Lower leg skin (tissue), 4 donors: Measurements from ENCODE around the gene LEMD2. TPM values are rescaled to one million over a fixed set of nuclear protein-coding genes. Genes with fewer than 3 reads are reported as not detected.

Experiments used
- DNase-seq, 2 donors: peaks; one replicate each; pipeline ENCODE4 v3.0.0-alpha.2; 2019; ENCODE audit warnings: low spot score in 2 of 2
- H3K4me3 ChIP-seq: fragments of 200-600 bp; sonication (generic); 2 replicates; pipeline ENCODE4 v1.5.1; 2017; ENCODE audit warnings: mild to moderate bottlenecking, low read depth; ENCODE audit not compliant: poor library complexity, severe bottlenecking
- POLR2A ChIP-seq, 2 donors: fragments of 450-650 bp; IDR thresholded peaks; one replicate each; pipeline ENCODE4 v1.6.1; 2016 to 2017; ENCODE audit warnings: antibody characterized with exemption in 2 of 2, mild to moderate bottlenecking in 1 of 2, moderate library complexity in 1 of 2
- WGBS, 2 donors: methylation state at CpG; one replicate each; pipeline ENCODE4 v1.1.5; 2018; 5-methylcytosine and 5-hydroxymethylcytosine counted together
- intact Hi-C: fragments of 100-400 bp; cut with DNase I; formaldehyde crosslinking; loops from one replicate; pipeline ENCODE4 v1.15.0; 2023; ENCODE audit warnings: low total_unique reads
- total RNA-seq, 4 donors: library from RNA; depleted of rRNA; stranded (reverse); fragments of >200 nt; gene quantifications; one replicate each; pipeline ENCODE4 v1.1.0, GENCODE V29; 2016
- TF ChIP-seq, protein P1 (sequence below), 3 donors: fragments of 450-650 bp; IDR thresholded peaks; one replicate each; pipeline ENCODE4 v1.5.1; 2016; ENCODE audit warnings: antibody characterized with exemption in 3 of 3, mild to moderate bottlenecking in 3 of 3, moderate library complexity in 2 of 3

LEMD2 gene
- total RNA-seq, 4 donors from 2014 or later = 57.5 to 93.6 (median 68.1) TPM

DNA sequence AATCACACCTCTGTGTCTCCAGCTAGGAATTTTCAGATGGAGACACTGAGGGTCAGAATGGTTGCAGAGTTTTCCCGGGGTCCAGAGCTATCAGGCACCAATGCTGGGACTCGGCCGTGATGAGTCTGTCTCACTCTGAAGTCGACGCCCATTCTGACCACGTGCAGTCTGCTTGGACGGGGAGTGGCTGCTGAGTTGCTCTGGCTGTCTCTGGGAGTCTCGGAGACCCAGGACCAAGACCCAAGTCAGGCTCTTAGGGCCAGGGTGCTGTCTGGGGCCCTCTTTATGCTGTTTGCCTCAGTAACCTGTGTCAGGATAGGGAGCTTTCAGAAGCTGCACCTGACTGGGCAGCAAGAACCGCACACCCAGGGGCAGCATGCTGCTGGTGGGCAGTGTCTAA lies 46.8 kb downstream of the LEMD2 start:
- intact Hi-C loops = loop anchor here (10.0 kb wide), 1 partner anchor 413 kb away; no protein-coding TSS in a partner anchor
- no peak for DNase-seq
- no peak overlapping the region for H3K4me3 ChIP-seq
- WGBS, 2 donors = 44 to 49% methylated on average over 8 to 9 of the region's 9 CpGs
- TF ChIP-seq POLR2A (IDR thresholded peaks at IDR 0.05) = no peak
- TF ChIP-seq, protein P1, sequence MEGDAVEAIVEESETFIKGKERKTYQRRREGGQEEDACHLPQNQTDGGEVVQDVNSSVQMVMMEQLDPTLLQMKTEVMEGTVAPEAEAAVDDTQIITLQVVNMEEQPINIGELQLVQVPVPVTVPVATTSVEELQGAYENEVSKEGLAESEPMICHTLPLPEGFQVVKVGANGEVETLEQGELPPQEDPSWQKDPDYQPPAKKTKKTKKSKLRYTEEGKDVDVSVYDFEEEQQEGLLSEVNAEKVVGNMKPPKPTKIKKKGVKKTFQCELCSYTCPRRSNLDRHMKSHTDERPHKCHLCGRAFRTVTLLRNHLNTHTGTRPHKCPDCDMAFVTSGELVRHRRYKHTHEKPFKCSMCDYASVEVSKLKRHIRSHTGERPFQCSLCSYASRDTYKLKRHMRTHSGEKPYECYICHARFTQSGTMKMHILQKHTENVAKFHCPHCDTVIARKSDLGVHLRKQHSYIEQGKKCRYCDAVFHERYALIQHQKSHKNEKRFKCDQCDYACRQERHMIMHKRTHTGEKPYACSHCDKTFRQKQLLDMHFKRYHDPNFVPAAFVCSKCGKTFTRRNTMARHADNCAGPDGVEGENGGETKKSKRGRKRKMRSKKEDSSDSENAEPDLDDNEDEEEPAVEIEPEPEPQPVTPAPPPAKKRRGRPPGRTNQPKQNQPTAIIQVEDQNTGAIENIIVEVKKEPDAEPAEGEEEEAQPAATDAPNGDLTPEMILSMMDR (IDR thresholded peaks at IDR 0.05) = no peak

DNA sequence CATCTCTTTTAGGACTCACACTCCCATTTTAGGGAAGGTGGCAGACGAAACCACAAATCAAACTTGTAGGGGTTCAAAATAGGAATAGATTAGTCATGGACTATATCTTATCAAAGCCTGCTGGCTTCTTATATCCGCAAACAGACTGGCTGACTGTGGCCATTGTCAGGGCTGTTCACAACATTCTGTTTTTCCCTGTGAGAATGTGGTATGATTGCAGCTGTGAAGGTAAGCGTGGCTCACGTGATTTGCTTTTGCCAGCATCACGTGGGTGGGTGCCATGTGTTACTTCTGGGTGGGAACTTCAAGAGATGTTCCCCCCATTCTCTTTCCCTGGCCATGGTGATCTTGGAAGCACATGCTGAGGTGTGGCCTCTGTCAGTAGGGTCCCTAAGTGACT lies 48.1 kb downstream of the LEMD2 start:
- TF ChIP-seq POLR2A (IDR thresholded peaks at IDR 0.05) = no peak
- TF ChIP-seq, protein P1 (IDR thresholded peaks at IDR 0.05) = no peak
- no peak overlapping the region for H3K4me3 ChIP-seq
- 83 to 84% methylated on average over 5 of the region's 5 CpGs for WGBS, 2 donors
- intact Hi-C loops = loop anchor here (10.0 kb wide), 1 partner anchor 414 kb away; no protein-coding TSS in a partner anchor
- no peak for DNase-seq

DNA sequence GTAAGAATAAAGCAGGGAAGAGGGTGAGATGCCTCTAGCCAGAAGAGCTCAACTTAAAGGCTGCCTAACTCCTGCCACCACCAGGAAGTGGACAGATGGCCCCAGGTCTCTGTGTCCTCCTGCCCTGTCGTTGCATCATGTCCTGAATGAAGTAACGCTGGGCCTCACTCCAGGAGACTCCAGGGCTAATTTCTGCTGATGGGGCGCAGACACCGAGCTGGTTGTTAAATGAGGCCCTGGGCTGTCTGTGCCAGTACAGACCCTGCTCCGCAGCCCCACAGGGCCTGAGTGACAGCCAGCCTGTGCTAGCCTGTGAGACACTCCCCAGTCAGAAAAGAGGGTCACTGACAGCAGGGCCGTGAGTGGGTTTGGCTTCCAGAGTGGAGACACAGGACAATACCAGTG lies 48.7 kb downstream of the LEMD2 start:
- WGBS, 2 donors = 65 to 77% methylated on average over 6 of the region's 6 CpGs

DNA sequence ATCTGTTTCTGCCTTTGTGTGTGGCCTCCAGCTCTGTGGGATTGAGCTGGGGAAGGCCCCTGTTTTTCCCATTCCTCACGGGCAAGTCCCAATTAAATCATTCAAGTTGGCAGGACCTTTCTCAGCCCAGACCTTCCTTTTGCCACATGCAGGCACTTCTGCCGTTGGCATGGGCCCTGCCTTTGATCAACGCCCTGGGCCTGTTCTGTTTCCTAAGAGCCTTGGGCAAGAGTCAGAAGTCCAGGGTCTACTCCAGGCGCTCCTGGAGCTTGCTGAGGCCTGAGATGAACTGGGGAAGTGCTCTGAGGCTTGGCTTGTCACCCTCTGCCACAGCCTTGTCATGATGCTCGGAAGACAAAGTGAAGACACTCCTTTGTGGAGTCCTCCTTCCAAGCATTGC lies 49.4 kb downstream of the LEMD2 start:
- 73 to 75% methylated on average over 5 of the region's 5 CpGs for WGBS, 2 donors
- TF ChIP-seq, protein P1 (IDR thresholded peaks at IDR 0.05) = no peak
- no peak for TF ChIP-seq POLR2A (IDR thresholded peaks at IDR 0.05)
- DNase-seq = no peak
- no peak overlapping the region for H3K4me3 ChIP-seq
- intact Hi-C loops = no loop called here

More for the DNA sequence above, 48.7 kb downstream of the LEMD2 start:
- DNase-seq = no peak
- intact Hi-C loops = loop anchor here (10.0 kb wide), 1 partner anchor 415 kb away; no protein-coding TSS in a partner anchor
- H3K4me3 ChIP-seq = no peak overlapping the region
- no peak for TF ChIP-seq POLR2A (IDR thresholded peaks at IDR 0.05)
- TF ChIP-seq, protein P1 (IDR thresholded peaks at IDR 0.05) = no peak

DNA sequence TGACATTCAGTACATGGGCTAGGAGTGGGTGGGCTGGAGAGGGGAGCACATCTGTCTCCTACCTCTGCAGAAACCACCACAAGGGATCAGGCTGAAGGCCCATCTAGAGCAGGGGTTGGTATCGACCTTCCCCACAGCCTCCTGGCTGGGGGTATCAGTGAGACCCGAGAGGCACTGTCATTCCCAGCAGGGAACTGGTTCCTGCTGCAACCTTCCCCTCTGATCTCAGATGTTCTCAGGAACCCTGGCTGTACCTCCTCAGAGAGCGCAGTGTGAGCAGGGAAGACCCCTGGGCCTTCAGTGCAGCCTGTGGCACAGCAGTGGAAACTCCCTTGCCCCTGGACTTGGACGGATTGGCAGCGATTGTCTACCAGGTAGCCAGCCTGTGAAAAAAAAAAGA lies 50.1 kb downstream of the LEMD2 start:
- 80 to 89% methylated on average over 5 of the region's 5 CpGs for WGBS, 2 donors
- no peak for TF ChIP-seq POLR2A (IDR thresholded peaks at IDR 0.05)
- TF ChIP-seq, protein P1 (IDR thresholded peaks at IDR 0.05) = no peak

DNA sequence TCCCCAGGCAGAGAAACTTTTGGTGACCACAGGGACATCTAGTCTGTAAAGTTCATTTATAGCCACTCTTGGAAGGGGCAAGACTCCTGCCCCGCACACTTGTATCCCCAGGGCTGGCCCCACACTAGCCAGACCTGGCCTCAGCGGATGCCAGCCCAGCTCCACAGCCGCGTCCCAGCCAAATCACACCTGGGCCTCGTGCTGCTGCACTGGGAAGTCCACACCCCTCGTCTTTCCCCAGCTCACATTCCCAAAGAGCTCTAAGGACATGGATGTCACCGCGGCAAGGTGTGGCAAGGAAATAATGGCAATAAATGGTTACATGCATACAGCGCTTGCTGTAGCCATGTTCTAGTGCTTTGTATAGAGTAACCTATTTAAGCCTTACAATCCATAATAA lies 50.8 kb downstream of the LEMD2 start:
- DNase-seq = no peak
- no peak overlapping the region for H3K4me3 ChIP-seq
- intact Hi-C loops = no loop called here
- TF ChIP-seq, protein P1 (IDR thresholded peaks at IDR 0.05) = no peak
- 81 to 86% methylated on average over 9 of the region's 9 CpGs for WGBS, 2 donors

More for the DNA sequence above, 50.1 kb downstream of the LEMD2 start:
- intact Hi-C loops = no loop called here
- no peak overlapping the region for H3K4me3 ChIP-seq
- no peak for DNase-seq
